Right atrium auricular region (tissue), 2 donors: ENCODE results near the gene TFAP2E. TPM values are rescaled to one million over a fixed set of nuclear protein-coding genes. Genes with fewer than 3 reads are reported as not detected.

Experiments used
- DNase-seq: peaks from one replicate; pipeline ENCODE4 v3.0.0-alpha.2; 2019; ENCODE audit warnings: low spot score
- H3K27ac ChIP-seq, 2 donors: fragments of 200-600 bp; sonication (generic); 1 replicate in 1 of 2; 2 replicates in 1 of 2; pipeline ENCODE4 v1.5.1; 2016 to 2019
- H3K27me3 ChIP-seq, 2 donors: fragments of 200-600 bp; sonication (generic); one replicate each; pipeline versions ENCODE4 v1.5.1 to v1.6.0; 2017 to 2019
- H3K36me3 ChIP-seq: fragments of 200-600 bp; sonication (generic); one replicate; pipeline ENCODE4 v1.5.1; 2016
- H3K4me1 ChIP-seq, 2 donors: fragments of 200-600 bp; sonication (generic); one replicate each; pipeline versions ENCODE4 v1.5.1 to v1.6.0; 2017 to 2019
- H3K4me3 ChIP-seq, 2 donors: fragments of 200-600 bp; sonication (generic); 1 replicate in 1 of 2; 2 replicates in 1 of 2; pipeline ENCODE4 v1.5.1; 2017 to 2019; ENCODE audit warnings: mild to moderate bottlenecking in 1 of 2, moderate library complexity in 1 of 2
- H3K9me3 ChIP-seq, 2 donors: fragments of 200-600 bp; sonication (generic); one replicate each; pipeline ENCODE4 v1.5.1; 2019
- CTCF ChIP-seq, 2 donors: fragments of 200-600 bp; sonication (generic); IDR thresholded peaks; one replicate each; pipeline ENCODE4 v1.5.1; 2019; ENCODE audit warnings: antibody characterized with exemption in 2 of 2
- total RNA-seq, 2 donors: library from RNA; depleted of rRNA; stranded (reverse); fragments of >200 nt; gene quantifications; one replicate each; pipeline ENCODE4 v1.1.0, GENCODE V29; 2016

The TFAP2E gene
- total RNA-seq, 2 donors from 2014 or later, result not detected

- Histone ChIP-seq H3K36me3 (no peaks in the 10 kb centered on the region), H3K9me3 (no peaks in the 10 kb centered on the region), H3K4me3 (peak overlapping the region; percentile 63 to 75), H3K4me1 (peaks cover 0 to 40% of the 10 kb centered on the region in 2 donors), H3K27me3 (no peaks in the 10 kb centered on the region), H3K27ac (peak overlapping the region; percentile 82 to 89)
- no peak for TF ChIP-seq CTCF (IDR thresholded peaks at IDR 0.05)
- DNase-seq, result no peak
These were observed 67.5 kb downstream of the TFAP2E start for GRCh38 chr1:35640380-35641232.

GRCh38 chr1:35641233-35641866 lies 68.2 kb downstream of the TFAP2E start, which contains the start of gene PSMB2:
Gene PSMB2 (minus strand): TSS chr1:35641526. CDS start chr1:35641432, 94 bp downstream.
- TF ChIP-seq CTCF (IDR thresholded peaks at IDR 0.05), result no peak

GRCh38 chr1:35642471-35642955 lies 69.4 kb downstream of the TFAP2E start:
- TF ChIP-seq CTCF (IDR thresholded peaks at IDR 0.05), result no peak
- Histone ChIP-seq H3K27ac (peak overlapping the region; percentile 82 to 89), H3K9me3 (no peaks in the 10 kb centered on the region), H3K4me1 (peaks cover 0 to 30% of the 10 kb centered on the region in 2 donors), H3K36me3 (no peaks in the 10 kb centered on the region), H3K4me3 (peak overlapping the region; percentile 63 to 75), H3K27me3 (no peaks in the 10 kb centered on the region)
- no peak for DNase-seq

More at GRCh38 chr1:35641233-35641866, 68.2 kb downstream of the TFAP2E start, which contains the start of gene PSMB2:
- H3K36me3 ChIP-seq, result no peaks in the 10 kb centered on the region
- no peaks in the 10 kb centered on the region for H3K9me3 ChIP-seq
- peak within 1 kb of the TSS; percentile 63 to 75 for H3K4me3 ChIP-seq
- no peaks in the 10 kb centered on the region for H3K27me3 ChIP-seq
- H3K4me1 ChIP-seq, result peaks cover 0 to 40% of the 10 kb centered on the region in 2 donors
- peak within 1 kb of the TSS; percentile 82 to 89 for H3K27ac ChIP-seq
- peak; percentile 97 for DNase-seq

- H3K4me3 ChIP-seq, result no peak overlapping the region
- no peaks in the 10 kb centered on the region for H3K36me3 ChIP-seq
- peaks cover 0 to 14% of the 10 kb centered on the region in 2 donors for H3K4me1 ChIP-seq
- no peaks in the 10 kb centered on the region for H3K27me3 ChIP-seq
- H3K27ac ChIP-seq, result no peak overlapping the region
- no peak for TF ChIP-seq CTCF (IDR thresholded peaks at IDR 0.05)
- no peaks in the 10 kb centered on the region for H3K9me3 ChIP-seq
- no peak for DNase-seq
These were observed 71.1 kb downstream of the TFAP2E start for GRCh38 chr1:35644204-35644603.

Other genes with a start within 250 kb of the TFAP2E start
- 10 to 100 TPM; 62.5 to 95.0 TPM for gene KIAA0319L, start 15.9 kb upstream of the TFAP2E start, total RNA-seq
- 10 to 100 TPM; 30.6 to 33.7 TPM for gene NCDN, start 15.5 kb upstream of the TFAP2E start, total RNA-seq
- gene PSMB2, start 68.2 kb downstream of the TFAP2E start, total RNA-seq, result 10 to 100 TPM; 30.4 to 31.7 TPM
- 10 to 100 TPM; 13.1 to 16.1 TPM for gene C1orf216, start 145.6 kb downstream of the TFAP2E start, total RNA-seq
- gene CLSPN, start 196.7 kb downstream of the TFAP2E start, total RNA-seq, result 1 to 10 TPM in 1 of 2 donors, under 1 TPM in 1; 0.08 to 1.1 TPM
- 10 to 100 TPM; 15.7 to 16.4 TPM for gene AGO4, start 234.7 kb downstream of the TFAP2E start, total RNA-seq